HEK293 (cell line): Measurements from ENCODE around the gene IQGAP3.

Experiments used
- CTCF ChIA-PET: fragments of 350-600 bp; formaldehyde crosslinking; extraction: SDS; loops from one replicate; lab custom pipeline; 2021; ENCODE audit warnings: antibody characterized with exemption; lab: Yijun Ruan, JAX
- POLR2A ChIA-PET: fragments of 300-600 bp; formaldehyde crosslinking; extraction: SDS; loops from one replicate; lab custom pipeline; 2020; ENCODE audit warnings: antibody characterized with exemption, inconsistent platforms; lab: Yijun Ruan, JAX
- H3K27ac ChIP-seq: fragments of 200-500 bp; sonication (Bioruptor generic); 2 replicates; pipeline ENCODE4 v1.5.1; 2014; ENCODE audit warnings: low read depth, low read length, control low read depth, inconsistent platforms; ENCODE audit errors: extremely low read depth
- H3K36me3 ChIP-seq, 2 experiments: fragments of 200-500 bp in 1 of 2; sonication (Bioruptor generic) in 1 of 2; 1 replicate in 1 of 2; 2 replicates in 1 of 2; pipeline ENCODE4 v1.5.1; 2014 to 2017; ENCODE audit warnings: inconsistent platforms in 2 of 2, low read length in 2 of 2; ENCODE audit not compliant: control insufficient read depth in 2 of 2, insufficient read depth in 1 of 2
- H3K4me1 ChIP-seq: fragments of 200-500 bp; sonication (Bioruptor generic); 2 replicates; pipeline ENCODE4 v1.5.1; 2014; ENCODE audit warnings: mild to moderate bottlenecking, low read length, inconsistent platforms; ENCODE audit not compliant: control insufficient read depth, insufficient read depth
- H3K4me3 ChIP-seq: 2 replicates; pipeline ENCODE4 v1.5.1; 2011; ENCODE audit warnings: low read depth, mild to moderate bottlenecking, control low read depth, low read length, moderate library complexity
- H3K9me3 ChIP-seq: fragments of 200-500 bp; sonication (Bioruptor generic); 2 replicates; pipeline ENCODE4 v1.5.1; 2014; ENCODE audit warnings: low read depth, low read length, inconsistent platforms; ENCODE audit not compliant: control insufficient read depth, insufficient read depth
- HOXC10 ChIP-seq: sonication (generic); formaldehyde crosslinking; IDR thresholded peaks from 2 replicates; pipeline ENCODE4 v1.8.1; 2023; ENCODE audit warnings: mild to moderate bottlenecking, missing genetic modification reagents
- KLF16 ChIP-seq: fragments of 450-650 bp; formaldehyde crosslinking; IDR thresholded peaks from 2 replicates; pipeline ENCODE4 v1.5.1; 2017; ENCODE audit warnings: missing biosample characterization, missing genetic modification characterization
- MEIS1 ChIP-seq: sonication (generic); formaldehyde crosslinking; IDR thresholded peaks from 2 replicates; pipeline ENCODE4 v1.8.1; 2022; ENCODE audit warnings: missing genetic modification reagents, mild to moderate bottlenecking, borderline replicate concordance
- PRDM1 ChIP-seq: fragments of 450-650 bp; formaldehyde crosslinking; IDR thresholded peaks from 2 replicates; pipeline ENCODE4; 2016; ENCODE audit warnings: missing biosample characterization, missing genetic modification characterization
- SCRT1 ChIP-seq: fragments of 450-650 bp; formaldehyde crosslinking; IDR thresholded peaks from 2 replicates; pipeline ENCODE4 v1.5.1; 2016; ENCODE audit warnings: missing biosample characterization, missing genetic modification characterization, borderline replicate concordance
- SP2 ChIP-seq: fragments of 450-650 bp; formaldehyde crosslinking; IDR thresholded peaks from 2 replicates; pipeline ENCODE4 v1.5.1; 2016; ENCODE audit warnings: missing biosample characterization, missing genetic modification characterization
- TRIM28 ChIP-seq: IDR thresholded peaks from 2 replicates; pipeline ENCODE4 v1.6.1; 2011; ENCODE audit warnings: low read length, control low read depth, borderline replicate concordance
- TSHZ1 ChIP-seq: fragments of 450-650 bp; formaldehyde crosslinking; IDR thresholded peaks from 2 replicates; pipeline ENCODE4 v1.5.1; 2016; ENCODE audit warnings: missing biosample characterization, missing genetic modification characterization, borderline replicate concordance
- ZBTB7A ChIP-seq: fragments of 450-650 bp; formaldehyde crosslinking; IDR thresholded peaks from 2 replicates; pipeline ENCODE4 v1.5.1; 2016; ENCODE audit warnings: low read depth, missing biosample characterization, missing genetic modification characterization
- ZEB2 ChIP-seq: fragments of 450-650 bp; formaldehyde crosslinking; IDR thresholded peaks from 2 replicates; pipeline ENCODE4 v1.5.1; 2016; ENCODE audit warnings: missing biosample characterization, missing genetic modification characterization
- ZNF23 ChIP-seq: fragments of 450-650 bp; formaldehyde crosslinking; IDR thresholded peaks from 2 replicates; pipeline ENCODE4 v1.5.1; 2016; ENCODE audit warnings: missing biosample characterization, missing genetic modification characterization, borderline replicate concordance
- ZNF423 ChIP-seq: fragments of 450-650 bp; formaldehyde crosslinking; IDR thresholded peaks from 2 replicates; pipeline ENCODE4 v1.5.1; 2016; ENCODE audit warnings: missing biosample characterization, missing genetic modification characterization
- ZNF571 ChIP-seq: fragments of 450-650 bp; formaldehyde crosslinking; IDR thresholded peaks from 2 replicates; pipeline ENCODE4 v1.5.0; 2017; ENCODE audit warnings: missing biosample characterization, missing genetic modification characterization
- ZNF580 ChIP-seq: fragments of 450-650 bp; formaldehyde crosslinking; IDR thresholded peaks from 2 replicates; pipeline ENCODE4 v1.5.1; 2016; ENCODE audit warnings: missing biosample characterization, missing genetic modification characterization
- ZNF629 ChIP-seq: fragments of 450-650 bp; formaldehyde crosslinking; IDR thresholded peaks from 2 replicates; pipeline ENCODE4 v1.5.1; 2017; ENCODE audit warnings: missing biosample characterization, missing genetic modification characterization
- ZNF837 ChIP-seq: fragments of 450-650 bp; formaldehyde crosslinking; IDR thresholded peaks from 2 replicates; pipeline ENCODE4 v1.5.1; 2016; ENCODE audit warnings: missing biosample characterization, missing genetic modification characterization
- TF ChIP-seq, protein P1 (sequence below): fragments of 450-650 bp; formaldehyde crosslinking; IDR thresholded peaks from 2 replicates; pipeline ENCODE4 v1.5.1; 2016; ENCODE audit warnings: missing biosample characterization, missing genetic modification characterization, low read depth
- TF ChIP-seq, protein P2 (sequence below): fragments of 450-650 bp; formaldehyde crosslinking; IDR thresholded peaks from 2 replicates; pipeline ENCODE4 v1.5.1; 2016; ENCODE audit warnings: missing biosample characterization, missing genetic modification characterization, borderline replicate concordance

Gene IQGAP3

DNA sequence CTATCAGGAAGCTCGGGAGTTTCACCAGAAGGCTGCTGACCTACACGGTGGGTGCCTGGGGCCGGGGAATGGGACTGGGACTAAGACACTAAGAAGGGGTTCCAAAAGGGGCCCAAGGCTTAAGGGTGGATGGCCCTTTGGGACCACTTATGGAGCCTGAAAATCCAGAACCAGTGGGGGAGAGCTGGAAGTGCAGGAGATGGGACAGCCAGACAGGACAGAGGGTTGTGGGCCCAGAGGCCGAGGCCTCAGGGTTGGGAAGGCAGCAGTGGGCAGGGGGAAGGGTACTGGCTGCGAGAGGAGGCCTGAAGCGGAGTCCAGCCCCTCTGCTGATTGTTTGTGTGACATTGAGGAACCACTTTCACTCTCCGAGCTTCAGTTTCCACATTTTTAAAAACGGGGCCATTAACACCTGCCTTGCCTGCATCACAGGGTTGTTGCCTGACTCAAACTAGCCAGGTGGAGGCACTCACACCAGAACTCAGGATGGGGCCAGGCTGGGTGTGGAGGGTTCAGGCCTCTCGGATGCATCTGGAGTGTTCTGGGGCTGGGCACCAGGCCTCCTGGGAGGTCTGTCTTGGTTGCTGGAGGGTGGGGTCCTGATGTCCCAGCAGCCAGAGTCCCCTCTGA is 10.1 kb upstream of the IQGAP3 start:
- TF ChIP-seq ZNF423 (tag by site-specific recombination) (no peak), ZBTB7A (no peak), TSHZ1 (tag by site-specific recombination) (no peak), TRIM28 (no peak), ZEB2 (tag by site-specific recombination) (no peak), ZNF23 (tag by site-specific recombination) (no peak), ZNF580 (no peak), ZNF629 (no peak), MEIS1 (CRISPR knock-in tag) (no peak), SCRT1 (tag by site-specific recombination) (no peak), HOXC10 (CRISPR knock-in tag) (no peak), ZNF837 (tag by site-specific recombination) (no peak), KLF16 (tag by site-specific recombination) (no peak), PRDM1 (tag by site-specific recombination) (no peak), ZNF571 (tag by site-specific recombination) (no peak), SP2 (no peak)
- TF ChIP-seq, protein P1, sequence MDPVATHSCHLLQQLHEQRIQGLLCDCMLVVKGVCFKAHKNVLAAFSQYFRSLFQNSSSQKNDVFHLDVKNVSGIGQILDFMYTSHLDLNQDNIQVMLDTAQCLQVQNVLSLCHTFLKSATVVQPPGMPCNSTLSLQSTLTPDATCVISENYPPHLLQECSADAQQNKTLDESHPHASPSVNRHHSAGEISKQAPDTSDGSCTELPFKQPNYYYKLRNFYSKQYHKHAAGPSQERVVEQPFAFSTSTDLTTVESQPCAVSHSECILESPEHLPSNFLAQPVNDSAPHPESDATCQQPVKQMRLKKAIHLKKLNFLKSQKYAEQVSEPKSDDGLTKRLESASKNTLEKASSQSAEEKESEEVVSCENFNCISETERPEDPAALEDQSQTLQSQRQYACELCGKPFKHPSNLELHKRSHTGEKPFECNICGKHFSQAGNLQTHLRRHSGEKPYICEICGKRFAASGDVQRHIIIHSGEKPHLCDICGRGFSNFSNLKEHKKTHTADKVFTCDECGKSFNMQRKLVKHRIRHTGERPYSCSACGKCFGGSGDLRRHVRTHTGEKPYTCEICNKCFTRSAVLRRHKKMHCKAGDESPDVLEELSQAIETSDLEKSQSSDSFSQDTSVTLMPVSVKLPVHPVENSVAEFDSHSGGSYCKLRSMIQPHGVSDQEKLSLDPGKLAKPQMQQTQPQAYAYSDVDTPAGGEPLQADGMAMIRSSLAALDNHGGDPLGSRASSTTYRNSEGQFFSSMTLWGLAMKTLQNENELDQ (tag by site-specific recombination): no peak
- TF ChIP-seq, protein P2, sequence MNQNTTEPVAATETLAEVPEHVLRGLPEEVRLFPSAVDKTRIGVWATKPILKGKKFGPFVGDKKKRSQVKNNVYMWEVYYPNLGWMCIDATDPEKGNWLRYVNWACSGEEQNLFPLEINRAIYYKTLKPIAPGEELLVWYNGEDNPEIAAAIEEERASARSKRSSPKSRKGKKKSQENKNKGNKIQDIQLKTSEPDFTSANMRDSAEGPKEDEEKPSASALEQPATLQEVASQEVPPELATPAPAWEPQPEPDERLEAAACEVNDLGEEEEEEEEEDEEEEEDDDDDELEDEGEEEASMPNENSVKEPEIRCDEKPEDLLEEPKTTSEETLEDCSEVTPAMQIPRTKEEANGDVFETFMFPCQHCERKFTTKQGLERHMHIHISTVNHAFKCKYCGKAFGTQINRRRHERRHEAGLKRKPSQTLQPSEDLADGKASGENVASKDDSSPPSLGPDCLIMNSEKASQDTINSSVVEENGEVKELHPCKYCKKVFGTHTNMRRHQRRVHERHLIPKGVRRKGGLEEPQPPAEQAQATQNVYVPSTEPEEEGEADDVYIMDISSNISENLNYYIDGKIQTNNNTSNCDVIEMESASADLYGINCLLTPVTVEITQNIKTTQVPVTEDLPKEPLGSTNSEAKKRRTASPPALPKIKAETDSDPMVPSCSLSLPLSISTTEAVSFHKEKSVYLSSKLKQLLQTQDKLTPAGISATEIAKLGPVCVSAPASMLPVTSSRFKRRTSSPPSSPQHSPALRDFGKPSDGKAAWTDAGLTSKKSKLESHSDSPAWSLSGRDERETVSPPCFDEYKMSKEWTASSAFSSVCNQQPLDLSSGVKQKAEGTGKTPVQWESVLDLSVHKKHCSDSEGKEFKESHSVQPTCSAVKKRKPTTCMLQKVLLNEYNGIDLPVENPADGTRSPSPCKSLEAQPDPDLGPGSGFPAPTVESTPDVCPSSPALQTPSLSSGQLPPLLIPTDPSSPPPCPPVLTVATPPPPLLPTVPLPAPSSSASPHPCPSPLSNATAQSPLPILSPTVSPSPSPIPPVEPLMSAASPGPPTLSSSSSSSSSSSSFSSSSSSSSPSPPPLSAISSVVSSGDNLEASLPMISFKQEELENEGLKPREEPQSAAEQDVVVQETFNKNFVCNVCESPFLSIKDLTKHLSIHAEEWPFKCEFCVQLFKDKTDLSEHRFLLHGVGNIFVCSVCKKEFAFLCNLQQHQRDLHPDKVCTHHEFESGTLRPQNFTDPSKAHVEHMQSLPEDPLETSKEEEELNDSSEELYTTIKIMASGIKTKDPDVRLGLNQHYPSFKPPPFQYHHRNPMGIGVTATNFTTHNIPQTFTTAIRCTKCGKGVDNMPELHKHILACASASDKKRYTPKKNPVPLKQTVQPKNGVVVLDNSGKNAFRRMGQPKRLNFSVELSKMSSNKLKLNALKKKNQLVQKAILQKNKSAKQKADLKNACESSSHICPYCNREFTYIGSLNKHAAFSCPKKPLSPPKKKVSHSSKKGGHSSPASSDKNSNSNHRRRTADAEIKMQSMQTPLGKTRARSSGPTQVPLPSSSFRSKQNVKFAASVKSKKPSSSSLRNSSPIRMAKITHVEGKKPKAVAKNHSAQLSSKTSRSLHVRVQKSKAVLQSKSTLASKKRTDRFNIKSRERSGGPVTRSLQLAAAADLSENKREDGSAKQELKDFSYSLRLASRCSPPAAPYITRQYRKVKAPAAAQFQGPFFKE (tag by site-specific recombination): no peak
- CTCF ChIA-PET: interaction anchor here (0.7 to 3.7 kb wide), 10 partner anchors 8 to 97 kb away, joined by 3 to 17 read pairs (median 3); partner anchors contain the start of genes GPATCH4, IQGAP3 and NAXE
- Histone ChIP-seq H3K27ac (no peak overlapping the region), H3K4me1 (no peaks in the 10 kb centered on the region), H3K9me3 (no peaks in the 10 kb centered on the region), H3K36me3 (no peaks in the 10 kb centered on the region), H3K4me3 (no peak overlapping the region)
- POLR2A ChIA-PET: interaction anchor here (1.5 kb wide), 1 partner anchor 9 kb away, joined by 3 read pairs; the partner anchor contains the start of gene NAXE
